Left ventricle myocardium inferior (tissue), 1 donor: Measurements from ENCODE around the gene RSKR. TPM values are rescaled to one million over a fixed set of nuclear protein-coding genes. Genes with fewer than 3 reads are reported as not detected.
A peak's percentile ranks its signal among the peaks of the same experiment; 100 is the strongest.

ENCODE experiments used
- DNase-seq: peaks from one replicate; pipeline ENCODE4 v3.0.0-alpha.2; 2020
- H3K27ac ChIP-seq: fragments of 200-600 bp; replicated peaks from 2 replicates; pipeline ENCODE4 v1.8.0; 2021
- H3K27me3 ChIP-seq: fragments of 200-600 bp; 2 replicates; pipeline ENCODE4 v1.8.0; 2021; ENCODE audit warnings: low read depth
- H3K36me3 ChIP-seq: fragments of 200-600 bp; 2 replicates; pipeline ENCODE4 v1.8.0; 2021
- H3K4me1 ChIP-seq: fragments of 200-600 bp; 2 replicates; pipeline ENCODE4 v1.8.0; 2021
- H3K4me3 ChIP-seq: fragments of 200-600 bp; 2 replicates; pipeline ENCODE4 v1.8.0; 2021; ENCODE audit warnings: mild to moderate bottlenecking, moderate library complexity
- H3K9me3 ChIP-seq: fragments of 200-600 bp; replicated peaks from 2 replicates; pipeline ENCODE4 v1.8.0; 2021
- intact Hi-C: fragments of 100-400 bp; cut with micrococcal nuclease; formaldehyde crosslinking; loops from one replicate; pipeline ENCODE4 v1.11.0; 2022
- total RNA-seq: library from RNA; stranded (reverse); fragmentation: NEBNext Ultra II Directional; extraction: Animal tissue kit (Norgen Biotek cat#: 25700); gene quantifications from one replicate; pipeline ENCODE4 v1.2.1, GENCODE V29; 2021
- TF ChIP-seq, protein P1 (sequence below): fragments of 200-600 bp; IDR thresholded peaks from 2 replicates; pipeline ENCODE4 v1.8.0; 2021; ENCODE audit warnings: antibody characterized with exemption, mild to moderate bottlenecking, borderline replicate concordance
- donor health status: DM: no; HTN: yes; CAD: no; lungs with severe emphysema.

The RSKR gene
- total RNA-seq, 1 donor from 2014 or later = 6.7 TPM

DNA sequence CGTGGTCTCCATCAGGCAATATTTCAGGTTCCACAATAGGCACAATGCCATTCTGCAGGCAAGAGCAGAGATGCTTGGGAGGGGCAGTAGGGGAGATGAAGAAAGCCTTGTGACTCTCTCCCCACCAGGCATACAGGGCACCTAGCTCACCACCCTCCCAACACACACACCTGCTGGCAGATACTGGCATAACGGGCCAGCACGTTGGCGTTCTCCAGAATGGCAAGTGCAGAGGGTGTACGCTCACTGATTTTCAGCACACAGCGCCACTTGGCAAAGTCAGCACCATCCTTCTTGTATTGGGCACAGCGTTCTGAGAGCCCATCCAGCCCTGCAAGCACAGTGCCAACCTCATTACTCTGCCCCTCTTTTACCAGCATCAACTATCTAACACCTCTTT lies 39.5 kb downstream of the RSKR start:
- peak overlapping the region; percentile 78 for H3K27ac ChIP-seq
- no peaks in the 10 kb centered on the region for H3K9me3 ChIP-seq
- intact Hi-C loops = no loop called here
- H3K36me3 ChIP-seq = peaks cover 11% of the 10 kb centered on the region
- H3K4me1 ChIP-seq = peaks cover 70% of the 10 kb centered on the region
- TF ChIP-seq, protein P1, sequence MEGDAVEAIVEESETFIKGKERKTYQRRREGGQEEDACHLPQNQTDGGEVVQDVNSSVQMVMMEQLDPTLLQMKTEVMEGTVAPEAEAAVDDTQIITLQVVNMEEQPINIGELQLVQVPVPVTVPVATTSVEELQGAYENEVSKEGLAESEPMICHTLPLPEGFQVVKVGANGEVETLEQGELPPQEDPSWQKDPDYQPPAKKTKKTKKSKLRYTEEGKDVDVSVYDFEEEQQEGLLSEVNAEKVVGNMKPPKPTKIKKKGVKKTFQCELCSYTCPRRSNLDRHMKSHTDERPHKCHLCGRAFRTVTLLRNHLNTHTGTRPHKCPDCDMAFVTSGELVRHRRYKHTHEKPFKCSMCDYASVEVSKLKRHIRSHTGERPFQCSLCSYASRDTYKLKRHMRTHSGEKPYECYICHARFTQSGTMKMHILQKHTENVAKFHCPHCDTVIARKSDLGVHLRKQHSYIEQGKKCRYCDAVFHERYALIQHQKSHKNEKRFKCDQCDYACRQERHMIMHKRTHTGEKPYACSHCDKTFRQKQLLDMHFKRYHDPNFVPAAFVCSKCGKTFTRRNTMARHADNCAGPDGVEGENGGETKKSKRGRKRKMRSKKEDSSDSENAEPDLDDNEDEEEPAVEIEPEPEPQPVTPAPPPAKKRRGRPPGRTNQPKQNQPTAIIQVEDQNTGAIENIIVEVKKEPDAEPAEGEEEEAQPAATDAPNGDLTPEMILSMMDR = peak; percentile 30
- H3K27me3 ChIP-seq = no peaks in the 10 kb centered on the region
- no peak for DNase-seq
- H3K4me3 ChIP-seq = peak overlapping the region; percentile 56

DNA sequence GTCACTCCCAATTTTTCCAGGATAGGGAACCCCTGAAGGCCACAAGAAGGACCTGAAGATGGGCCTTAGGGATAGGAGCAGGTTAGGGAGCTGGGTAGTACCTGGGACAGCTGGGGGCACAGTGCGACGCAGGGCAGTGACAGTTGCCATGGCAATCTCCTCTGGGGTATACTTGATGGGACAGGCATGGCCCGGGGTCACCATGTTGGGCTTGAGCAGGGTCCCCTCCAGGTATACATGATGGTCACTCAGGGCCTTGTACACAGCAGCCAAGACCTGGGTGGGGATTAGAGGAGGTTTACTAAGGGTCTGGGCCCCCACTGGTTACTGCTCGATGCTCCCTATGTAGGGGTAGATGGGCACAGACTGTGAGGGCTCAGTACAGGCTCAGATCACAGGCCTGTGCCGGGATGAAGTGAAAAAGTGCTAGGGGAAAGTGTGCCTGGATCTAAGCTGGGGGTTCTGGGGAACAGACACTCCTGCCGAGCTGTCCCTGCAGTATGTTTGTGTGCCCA lies 40.0 kb downstream of the RSKR start:
- intact Hi-C loops = no loop called here
- peaks cover 70% of the 10 kb centered on the region for H3K4me1 ChIP-seq
- peaks cover 11% of the 10 kb centered on the region for H3K36me3 ChIP-seq
- TF ChIP-seq, protein P1 = no peak
- peak overlapping the region; percentile 78 for H3K27ac ChIP-seq
- H3K27me3 ChIP-seq = no peaks in the 10 kb centered on the region
- peak overlapping the region; percentile 56 for H3K4me3 ChIP-seq
- no peak for DNase-seq
- no peaks in the 10 kb centered on the region for H3K9me3 ChIP-seq

DNA sequence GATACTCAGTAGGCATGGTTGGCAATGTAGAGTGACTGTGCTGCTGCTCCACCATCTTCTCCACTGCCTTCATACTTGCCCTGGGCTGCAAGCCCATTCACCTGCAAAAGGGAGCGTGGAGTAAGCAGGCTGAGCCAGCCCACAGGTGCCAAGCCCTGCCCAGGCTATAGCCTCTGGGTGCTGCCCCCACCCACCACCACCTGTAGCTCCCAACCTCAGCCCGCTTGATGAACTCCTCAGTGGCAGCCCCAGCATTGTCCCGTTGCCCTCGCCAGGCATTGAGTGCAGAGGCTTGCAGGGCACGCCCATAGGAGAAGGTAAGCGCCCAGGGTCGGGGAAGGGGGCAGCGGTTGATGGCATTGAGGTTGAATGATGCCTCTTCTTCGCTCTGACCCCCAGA lies 40.5 kb downstream of the RSKR start:
- no peaks in the 10 kb centered on the region for H3K9me3 ChIP-seq
- H3K4me3 ChIP-seq = no peak overlapping the region
- intact Hi-C loops = no loop called here
- H3K4me1 ChIP-seq = peaks cover 70% of the 10 kb centered on the region
- H3K27me3 ChIP-seq = no peaks in the 10 kb centered on the region
- H3K36me3 ChIP-seq = peaks cover 11% of the 10 kb centered on the region
- DNase-seq = no peak
- H3K27ac ChIP-seq = no peak overlapping the region
- TF ChIP-seq, protein P1 = no peak

DNA sequence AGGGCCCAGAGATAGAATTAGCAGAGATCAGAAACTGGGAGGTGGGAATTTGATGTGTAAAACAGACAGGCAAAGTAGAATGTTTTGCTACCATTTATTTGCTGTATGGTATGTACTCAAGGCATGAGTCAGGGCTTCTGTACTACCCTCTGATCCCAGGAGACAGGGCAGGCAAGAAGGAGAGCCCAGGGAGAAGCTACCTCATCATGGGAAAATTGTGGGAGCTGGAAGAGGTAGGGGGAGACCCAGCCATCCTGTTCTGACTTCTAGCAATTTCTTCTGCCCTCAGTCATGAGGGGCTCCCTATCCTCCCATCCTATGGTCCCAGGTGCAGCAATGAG lies 41.0 kb downstream of the RSKR start:
- Histone ChIP-seq H3K27ac (no peak overlapping the region), H3K36me3 (peaks cover 11% of the 10 kb centered on the region), H3K4me1 (peaks cover 70% of the 10 kb centered on the region), H3K4me3 (no peak overlapping the region), H3K9me3 (no peaks in the 10 kb centered on the region), H3K27me3 (no peaks in the 10 kb centered on the region)
- intact Hi-C loops = no loop called here
- DNase-seq = no peak
- TF ChIP-seq, protein P1 = no peak

DNA sequence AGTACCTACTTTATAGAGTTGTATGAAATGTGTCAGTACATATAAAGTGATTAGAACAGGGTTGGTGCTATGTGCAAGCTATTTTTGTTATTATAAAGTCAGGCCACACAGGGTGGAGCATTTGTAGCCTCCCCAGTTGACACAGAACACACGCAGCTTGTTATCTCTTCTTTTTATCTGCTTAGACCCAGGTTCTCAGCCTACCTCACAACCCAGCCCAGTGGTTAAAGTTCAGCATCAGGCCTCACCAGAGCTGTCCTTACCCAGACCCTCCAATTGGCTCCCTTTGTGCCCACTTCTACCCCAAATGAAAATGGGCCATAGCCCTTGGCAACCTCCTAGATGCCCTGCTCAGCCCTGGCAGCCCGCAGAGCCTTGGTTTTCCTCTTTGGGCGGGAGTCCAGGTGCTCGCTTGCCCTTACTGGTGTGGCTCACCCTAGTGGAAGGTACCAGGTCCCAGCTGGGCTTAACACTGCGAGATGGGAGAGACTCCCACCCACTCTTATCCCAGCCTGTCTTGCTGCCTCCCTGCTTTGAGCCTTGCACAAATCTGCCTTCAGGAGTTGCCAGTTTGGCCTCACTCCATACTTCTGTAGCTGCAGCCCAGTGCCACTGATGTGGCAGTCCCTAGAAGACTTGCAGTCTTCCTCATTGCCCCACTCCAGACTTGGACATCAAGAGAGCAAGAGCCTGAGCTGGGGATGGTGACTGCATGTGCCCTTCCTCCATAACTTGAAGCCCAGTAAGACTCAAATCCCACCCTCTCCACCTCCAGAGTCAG lies 41.5 kb downstream of the RSKR start:
- Histone ChIP-seq H3K4me1 (peaks cover 70% of the 10 kb centered on the region), H3K27me3 (no peaks in the 10 kb centered on the region), H3K9me3 (no peaks in the 10 kb centered on the region), H3K36me3 (peaks cover 11% of the 10 kb centered on the region), H3K4me3 (peak overlapping the region; percentile 93), H3K27ac (peak overlapping the region; percentile 84)
- DNase-seq = no peak
- intact Hi-C loops = no loop called here
- TF ChIP-seq, protein P1 = no peak
